ENCODE measurements around the gene ABCB11.

Gene ABCB11

DNA sequence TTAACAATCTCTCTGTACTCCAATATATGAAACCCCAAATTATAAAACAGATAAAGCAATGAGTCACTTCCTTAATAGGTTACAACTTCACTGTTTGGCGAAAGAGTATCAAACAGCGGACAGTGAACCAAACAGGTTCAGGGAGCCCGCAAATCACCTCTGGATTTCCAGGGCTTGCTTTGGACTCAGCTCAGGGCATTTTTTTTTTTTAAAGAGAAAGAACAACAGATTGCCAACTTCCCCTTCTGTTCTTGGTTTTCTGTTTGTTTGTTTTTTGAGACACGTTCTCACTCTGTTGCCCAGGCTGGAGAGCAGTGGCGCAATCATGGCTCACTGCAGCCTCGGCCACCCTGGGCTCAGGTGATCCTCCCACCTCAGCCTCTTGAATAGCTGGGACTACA is 52.7 kb downstream of the ABCB11 start:
- no peak for DNase-seq (ENCODE audit: low read depth in 2 of 3, low spot score in 2 of 3)

DNA sequence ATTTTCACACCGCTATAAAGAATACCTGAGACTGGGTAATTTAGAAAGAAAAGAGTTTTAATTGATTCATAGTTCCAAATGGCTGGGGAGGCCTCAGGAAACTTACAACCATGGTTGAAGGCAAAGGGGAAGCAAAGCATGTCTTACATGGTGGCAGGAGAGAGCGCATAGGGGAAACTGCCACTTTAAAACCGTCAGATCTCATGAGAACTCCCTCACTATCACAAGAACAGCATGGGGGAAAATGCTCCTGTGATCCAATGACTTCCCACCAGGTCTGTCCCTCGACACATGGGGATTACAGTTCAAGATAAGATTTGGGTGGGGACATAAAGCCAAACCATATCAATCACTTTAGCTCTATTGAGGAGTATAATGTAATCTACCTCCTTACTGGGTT is 53.5 kb downstream of the ABCB11 start:
- no peak for DNase-seq (ENCODE audit: low read depth in 2 of 3, low spot score in 2 of 3)

DNA sequence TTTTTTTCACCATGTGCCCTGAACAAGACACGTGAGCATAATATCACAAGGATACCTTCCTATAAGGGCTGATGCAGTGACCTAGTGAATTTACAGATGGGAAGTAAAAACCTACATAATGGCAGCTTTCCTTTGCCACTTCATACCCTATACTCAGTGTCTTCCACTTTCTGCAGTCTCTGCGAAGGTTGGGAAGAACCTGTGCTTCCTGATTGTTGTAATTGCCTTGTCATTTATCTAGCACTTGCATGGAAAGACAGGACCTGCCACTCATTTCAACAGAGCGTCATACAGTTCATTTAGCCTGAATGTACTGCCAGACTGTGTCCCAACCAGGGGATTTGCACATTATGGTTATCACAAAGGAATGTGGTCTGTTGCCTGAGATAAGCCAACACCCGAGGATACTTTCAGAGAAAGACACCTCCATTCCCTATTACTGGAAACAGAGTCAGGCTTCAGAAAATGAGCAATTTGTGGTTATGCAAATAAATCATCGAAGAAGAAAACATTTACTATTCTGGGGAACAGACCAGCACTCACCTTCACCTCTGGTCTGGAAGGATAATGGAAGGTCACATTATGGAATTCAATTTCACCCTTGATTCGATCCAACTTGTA is 55.0 kb downstream of the ABCB11 start:
- no peak for DNase-seq (ENCODE audit: low read depth in 2 of 3, low spot score in 2 of 3)

DNA sequence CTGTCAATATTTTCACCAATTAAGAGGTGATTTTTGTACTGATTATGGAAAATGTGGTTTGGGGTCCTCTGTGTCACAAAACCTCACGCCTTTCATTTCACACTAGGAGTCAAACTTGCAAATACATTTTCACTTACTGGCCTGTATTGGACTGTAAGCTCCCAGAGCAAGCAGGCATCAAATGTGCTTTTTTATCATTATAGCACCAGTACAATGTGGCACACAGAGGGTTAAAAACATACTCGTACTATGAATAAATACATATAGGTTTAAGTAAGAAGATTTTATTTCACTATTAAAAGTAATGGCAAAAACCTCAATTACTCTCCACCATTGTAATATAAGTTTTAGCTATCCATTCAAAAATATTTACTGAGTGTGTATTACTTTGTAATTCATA is 56.7 kb downstream of the ABCB11 start:
- DNase-seq (ENCODE audit: low read depth in 2 of 3, low spot score in 2 of 3), result no peak

DNA sequence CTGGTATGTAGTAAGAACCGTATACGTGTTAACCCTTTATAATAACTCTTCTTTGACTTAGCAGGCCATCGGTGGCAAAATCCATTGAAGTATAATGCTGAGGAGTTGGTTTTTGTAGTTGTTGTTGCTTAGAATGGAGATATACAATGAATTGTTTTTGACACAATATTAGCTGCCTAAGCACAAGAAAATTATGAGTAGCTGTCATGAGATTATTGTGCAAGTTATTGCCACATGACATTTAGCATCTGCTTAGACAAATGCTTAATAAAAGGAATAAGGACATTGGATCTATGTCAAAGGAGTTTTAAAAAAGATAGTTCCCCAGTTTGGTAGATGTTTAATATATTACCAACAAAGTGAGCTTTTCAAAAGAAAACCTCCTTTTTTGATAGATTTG is 59.9 kb downstream of the ABCB11 start:
- DNase-seq (ENCODE audit: low read depth in 2 of 3, low spot score in 2 of 3), result no peak

DNA sequence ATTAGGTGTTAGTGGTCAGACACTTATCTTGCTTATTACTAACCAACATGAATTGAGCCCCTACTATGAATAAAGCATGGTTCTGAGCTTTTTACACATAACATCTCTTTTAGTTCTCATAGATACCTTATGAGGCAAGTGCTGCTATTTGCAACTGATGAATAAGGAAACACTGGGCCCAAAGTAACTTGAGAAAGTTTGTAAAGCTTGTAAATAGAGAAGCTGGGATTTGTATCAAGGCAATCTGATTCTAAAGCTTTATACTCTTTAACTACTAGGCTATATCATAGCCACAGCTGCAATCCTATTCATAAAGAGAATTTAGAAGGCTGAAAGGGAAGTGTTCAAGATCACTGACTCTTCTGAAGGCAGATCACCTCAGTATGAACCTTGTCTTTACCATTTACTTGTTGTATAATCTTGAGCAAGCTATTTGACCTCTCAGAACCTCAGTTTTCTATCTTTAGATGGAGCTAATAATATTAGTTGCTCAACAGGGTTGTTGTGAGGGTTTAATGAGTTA is 60.4 kb downstream of the ABCB11 start:
- no peak for DNase-seq (ENCODE audit: low read depth in 2 of 3, low spot score in 2 of 3)

DNA sequence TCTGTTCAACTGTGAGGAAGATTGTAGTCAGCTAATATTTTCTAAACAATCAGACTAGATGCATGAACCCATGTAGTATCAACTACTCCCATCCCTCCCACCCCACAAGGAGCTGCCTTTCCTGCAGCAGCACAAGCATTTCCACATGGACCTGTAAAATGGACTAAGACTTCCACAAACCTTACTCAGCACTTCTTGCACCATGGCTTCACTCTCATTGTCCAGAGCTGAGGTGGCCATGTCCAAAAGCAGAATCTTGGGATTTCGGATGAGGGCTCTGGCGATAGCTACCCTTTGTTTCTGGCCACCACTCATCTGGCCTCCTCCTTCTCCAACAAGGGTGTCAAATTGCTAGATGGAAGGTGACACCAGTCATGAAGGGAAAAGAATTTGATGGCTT is 61.3 kb downstream of the ABCB11 start:
- no peak for DNase-seq (ENCODE audit: low read depth in 2 of 3, low spot score in 2 of 3)

DNA sequence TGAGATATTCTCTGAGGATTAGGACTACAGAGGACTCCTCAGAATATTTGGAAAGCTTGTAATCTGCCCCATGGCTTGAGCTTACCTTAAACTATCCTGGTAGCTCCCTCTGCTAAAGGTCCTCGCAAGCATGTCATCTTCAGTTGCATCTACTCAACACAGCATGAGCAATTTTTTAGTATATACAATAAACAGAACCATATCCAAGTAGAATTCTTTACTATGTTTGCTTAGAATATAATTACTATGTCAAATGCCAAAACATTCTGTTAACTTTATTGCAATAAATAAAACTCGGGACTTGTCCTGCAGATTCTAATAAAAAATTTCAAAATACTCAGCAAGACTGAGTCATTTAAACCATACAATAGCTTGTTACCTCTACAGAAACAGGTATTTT is 62.8 kb downstream of the ABCB11 start:
- no peak for DNase-seq (ENCODE audit: low read depth in 2 of 3, low spot score in 2 of 3)

DNA sequence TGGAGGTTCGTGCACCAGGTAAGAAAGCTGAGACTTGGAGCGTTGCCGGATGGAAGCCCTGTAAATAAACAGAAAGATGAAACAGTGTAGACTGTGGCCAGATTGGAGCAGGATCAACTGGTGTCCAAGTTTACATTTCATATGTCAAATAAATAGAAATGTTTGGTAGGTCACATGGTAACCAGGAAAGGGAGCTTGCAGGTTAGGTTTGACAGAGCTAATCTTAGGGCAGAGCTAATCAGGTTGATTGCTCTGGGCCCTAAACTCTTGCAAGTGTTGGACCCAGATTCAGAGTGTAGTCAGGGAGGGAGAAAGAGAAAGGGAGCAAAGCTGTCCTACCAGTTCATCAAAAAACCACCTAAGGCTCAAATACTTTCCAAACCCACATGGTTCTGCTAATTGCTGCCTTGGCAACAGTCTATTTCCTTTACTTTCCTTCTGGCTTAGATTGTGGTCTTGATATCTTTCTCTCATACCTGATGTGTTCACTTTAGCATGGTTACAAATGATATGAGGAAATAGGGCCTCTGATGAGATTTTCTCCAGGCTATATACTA is 66.8 kb downstream of the ABCB11 start:
- DNase-seq (ENCODE audit: low read depth in 2 of 3, low spot score in 2 of 3), result no peak

DNA sequence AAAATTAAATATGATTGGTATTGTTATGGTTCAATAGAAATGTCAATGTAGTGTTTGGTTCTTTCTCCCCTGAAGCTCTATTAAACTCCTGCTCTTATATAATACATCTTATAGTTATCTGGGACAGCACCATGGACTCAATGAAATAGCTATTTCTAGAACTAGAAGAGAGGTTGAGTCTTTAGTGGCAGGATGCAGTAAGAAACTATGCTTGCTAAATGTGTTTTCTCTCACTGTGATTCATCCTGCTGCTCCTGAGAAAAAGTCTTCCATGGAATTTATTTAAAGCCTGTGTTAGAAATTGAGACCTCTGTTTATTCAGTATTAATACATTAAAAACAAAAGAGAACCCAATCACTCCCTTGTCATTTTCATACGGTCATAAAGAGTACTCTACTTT is 68.5 kb downstream of the ABCB11 start:
- DNase-seq (ENCODE audit: low read depth in 2 of 3, low spot score in 2 of 3), result no peak

DNA sequence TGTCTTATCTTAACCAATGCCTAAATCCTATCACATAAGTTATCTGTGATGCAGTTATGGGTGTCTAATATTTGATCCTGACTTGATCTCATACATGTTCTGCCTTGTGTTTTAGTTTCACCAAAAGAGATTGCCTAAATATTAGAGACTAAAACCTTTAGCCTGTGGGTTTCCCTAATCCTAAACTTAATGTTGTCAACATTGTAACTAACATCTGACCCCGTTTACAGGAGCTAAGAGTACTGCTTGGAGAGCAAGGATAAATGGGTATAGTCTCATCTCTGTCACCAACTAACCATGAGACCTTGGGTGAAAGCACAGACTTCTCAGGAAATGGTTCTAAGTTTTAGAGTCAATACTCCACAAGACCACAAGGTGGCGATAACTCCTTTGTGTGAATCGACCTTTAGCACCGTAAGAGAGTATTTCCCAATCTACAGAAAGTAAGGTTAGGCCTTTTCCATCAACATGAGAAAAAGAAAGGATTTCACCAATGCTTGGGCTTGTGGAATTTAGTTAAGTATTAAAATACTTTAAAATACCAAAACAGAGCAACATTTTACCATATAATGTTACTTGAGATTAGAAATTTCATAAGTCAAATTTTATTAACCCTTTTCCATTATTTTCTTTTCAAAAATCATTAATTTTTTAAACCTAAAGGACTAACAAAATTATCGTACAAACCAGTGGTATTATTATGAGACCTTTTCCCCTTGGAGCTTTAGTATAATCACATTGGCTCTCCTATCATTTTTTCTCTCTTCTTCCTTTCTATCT is 69.5 kb downstream of the ABCB11 start:
- peak in 1 of 3 experiments; percentile 12 for DNase-seq (ENCODE audit: low read depth in 2 of 3, low spot score in 2 of 3)

DNA sequence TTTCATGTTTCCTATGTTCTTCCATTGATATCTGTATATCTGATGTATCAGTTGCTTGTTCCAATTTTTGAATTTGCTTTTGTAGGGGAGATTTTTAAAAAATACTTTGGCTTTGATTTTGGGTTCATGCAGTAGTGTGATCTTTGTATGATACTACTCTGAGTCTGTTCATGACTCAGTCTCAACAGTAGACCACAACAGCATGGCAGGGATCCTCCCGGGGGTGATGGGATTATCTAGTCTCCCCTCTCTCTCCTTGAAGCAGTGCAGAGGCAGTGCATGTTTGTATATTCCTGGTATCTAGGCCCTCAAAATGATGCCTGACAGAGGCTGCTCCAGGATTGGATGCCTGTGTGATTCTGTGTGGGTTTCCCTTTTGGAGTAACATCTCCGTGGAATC is 74.7 kb downstream of the ABCB11 start:
- DNase-seq (ENCODE audit: low read depth in 2 of 3, low spot score in 2 of 3), result no peak

DNA sequence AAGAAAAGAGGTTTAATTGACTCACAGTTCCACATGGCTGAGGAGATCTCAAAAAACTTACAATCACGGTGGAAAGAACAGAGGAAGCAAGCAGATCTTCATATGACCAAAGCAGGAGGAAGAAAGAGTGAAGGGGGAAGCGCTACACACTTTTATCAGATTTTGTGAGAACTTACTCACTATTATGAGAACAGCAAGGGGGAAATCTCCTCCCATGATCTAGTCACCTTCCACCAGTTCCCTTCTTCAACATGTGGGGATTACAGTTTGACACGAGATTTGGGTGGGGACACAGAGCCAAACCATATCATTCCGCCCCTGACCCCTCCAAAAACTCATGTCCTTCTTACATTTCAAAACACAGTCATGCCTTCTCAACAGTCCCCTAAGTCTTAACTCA is 75.8 kb downstream of the ABCB11 start:
- DNase-seq (ENCODE audit: low read depth in 2 of 3, low spot score in 2 of 3), result no peak

DNA sequence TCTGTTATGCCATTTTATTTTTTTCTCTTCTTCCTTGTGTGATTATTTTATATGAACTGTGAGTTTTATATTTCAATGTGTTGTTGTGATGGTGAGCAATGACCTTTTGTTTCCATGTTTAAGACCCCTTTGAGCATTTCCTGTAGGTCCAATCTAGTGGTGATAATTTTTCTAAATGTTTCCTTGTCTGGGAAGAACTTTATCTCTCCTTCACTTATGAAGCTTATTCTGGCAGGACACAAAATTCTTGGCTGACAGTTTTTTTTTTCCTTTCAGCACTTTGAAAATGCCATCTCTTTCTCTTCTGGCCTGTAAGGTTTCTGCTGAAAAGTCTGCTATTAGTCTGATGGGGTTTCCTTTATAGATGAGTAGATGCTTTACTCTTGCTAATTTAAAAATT is 76.9 kb downstream of the ABCB11 start:
- no peak for DNase-seq (ENCODE audit: low read depth in 2 of 3, low spot score in 2 of 3)

DNA sequence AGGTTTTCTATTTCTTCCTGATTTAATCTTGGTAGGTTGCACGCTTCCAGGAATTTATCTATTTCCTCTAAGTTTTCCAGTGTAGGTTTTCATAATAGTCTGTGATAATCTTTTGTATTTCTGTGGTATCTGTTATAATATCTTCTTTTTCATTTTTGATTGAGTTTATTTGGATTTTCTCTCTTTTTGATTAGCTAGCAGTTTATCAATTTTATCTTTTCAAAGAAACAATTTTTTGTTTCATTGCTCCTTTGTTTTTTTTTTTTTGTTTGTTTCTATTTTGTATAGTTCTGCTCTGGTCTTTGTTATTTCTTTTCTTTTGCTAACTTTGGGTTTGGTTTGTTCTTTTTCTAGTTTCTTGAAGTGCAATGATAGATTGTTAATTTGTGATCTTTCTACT is 78.7 kb downstream of the ABCB11 start:
- DNase-seq (ENCODE audit: low read depth in 2 of 3, low spot score in 2 of 3), result no peak

DNA sequence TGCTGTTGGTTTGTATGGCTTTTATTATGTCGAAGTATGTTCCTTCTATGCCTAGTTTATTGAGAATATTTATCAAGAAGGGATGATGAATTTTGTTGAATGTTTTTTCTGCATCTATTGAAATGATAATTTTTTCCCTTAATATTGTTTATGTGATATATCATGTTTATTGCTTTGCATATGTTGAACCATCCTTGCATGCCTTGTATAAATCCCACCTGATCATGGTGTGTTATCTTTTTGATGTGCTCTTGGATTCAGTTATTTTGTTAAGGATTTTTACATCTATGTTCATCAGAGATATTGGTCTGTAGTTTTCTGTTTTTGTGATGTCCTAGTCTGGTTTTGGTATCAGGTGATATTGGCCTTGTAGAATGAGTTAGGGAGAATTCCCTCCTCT is 79.3 kb downstream of the ABCB11 start:
- DNase-seq (ENCODE audit: low read depth in 2 of 3, low spot score in 2 of 3), result no peak

DNA sequence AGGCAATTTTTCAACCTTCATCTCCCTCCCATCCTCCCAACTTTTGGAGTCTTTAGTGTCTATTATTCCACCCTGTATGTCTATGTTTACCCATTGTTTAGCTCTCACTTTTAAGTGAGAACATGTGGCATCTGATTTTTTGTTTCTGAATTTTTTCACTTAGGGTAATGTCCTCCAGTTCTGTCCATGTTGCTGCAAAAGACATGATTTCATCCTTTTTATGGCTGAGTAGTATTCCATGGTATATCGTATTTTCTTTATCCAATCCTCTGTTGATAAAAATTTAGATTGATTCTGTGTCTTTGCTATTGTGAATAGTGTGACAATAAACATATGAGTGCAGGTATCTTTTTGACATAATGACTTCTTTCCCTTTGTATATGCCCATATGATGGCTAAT is 81.8 kb downstream of the ABCB11 start:
- DNase-seq (ENCODE audit: low read depth in 2 of 3, low spot score in 2 of 3), result no peak

DNA sequence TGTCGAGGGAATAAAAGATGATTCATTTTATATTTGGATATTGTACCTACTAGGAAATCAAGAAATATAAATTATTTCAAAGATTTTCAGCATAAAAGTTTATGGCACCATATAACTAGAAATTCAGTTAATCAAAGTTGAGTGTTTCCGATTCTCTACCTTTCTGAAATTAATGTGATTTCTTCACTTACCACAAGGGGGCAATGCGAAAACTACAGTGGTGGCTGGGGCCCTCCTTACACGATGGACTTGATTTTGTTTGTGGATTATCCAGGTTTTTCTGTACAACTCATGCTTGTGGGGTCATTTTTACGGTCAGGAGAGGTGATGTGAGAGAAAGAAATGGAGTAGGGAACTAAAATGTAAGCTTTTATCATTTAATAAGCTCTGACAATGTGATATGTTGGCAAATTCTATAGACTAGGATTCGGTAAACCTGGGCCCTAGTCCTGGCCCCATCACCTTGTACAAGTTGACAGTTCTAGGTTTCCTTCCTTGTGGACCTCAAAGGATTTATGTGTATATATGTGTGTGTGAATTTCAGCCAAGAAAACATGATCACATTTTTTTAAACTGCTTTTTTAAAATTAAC is 82.4 kb downstream of the ABCB11 start:
- no peak for DNase-seq (ENCODE audit: low read depth in 2 of 3, low spot score in 2 of 3)

DNA sequence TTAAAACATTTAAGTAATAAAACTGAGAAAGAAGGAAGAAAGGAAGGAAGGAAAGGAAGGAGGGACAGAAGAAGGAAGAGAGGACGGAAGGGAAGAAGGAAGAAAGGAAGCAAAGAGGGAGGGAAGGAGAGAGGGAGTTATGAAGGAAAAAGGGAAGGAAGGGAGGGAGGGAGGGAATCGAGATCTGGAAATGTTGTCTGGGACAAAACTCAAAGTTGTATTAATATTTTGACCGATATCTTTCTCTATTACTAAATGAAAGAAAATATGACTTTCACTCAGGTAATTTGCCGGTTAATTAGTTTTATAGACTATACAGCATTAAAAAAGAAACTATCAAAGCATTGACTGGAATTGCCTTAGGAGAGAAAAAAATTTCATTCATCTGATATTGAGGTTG is 85.6 kb downstream of the ABCB11 start:
- DNase-seq (ENCODE audit: low read depth in 2 of 3, low spot score in 2 of 3), result no peak

DNA sequence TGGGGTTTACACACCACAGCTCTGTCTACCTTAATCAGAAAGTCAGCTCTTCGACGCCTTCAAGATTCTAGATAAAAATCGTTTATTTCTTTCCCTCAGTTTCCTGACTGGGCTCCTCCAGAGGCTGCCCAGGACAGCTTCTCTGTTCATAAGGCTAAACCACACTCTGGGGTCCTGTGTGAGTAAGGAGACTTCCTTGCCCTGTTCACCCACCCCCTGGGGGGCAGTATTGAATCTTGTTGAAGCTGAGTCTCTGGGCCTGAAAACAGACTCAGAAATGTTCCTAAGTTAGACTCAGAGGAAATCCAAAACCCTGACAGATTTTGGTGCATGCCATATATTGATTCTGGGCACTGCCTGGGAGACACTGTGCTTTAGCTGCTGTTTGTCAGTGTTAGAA is 87.1 kb downstream of the ABCB11 start:
- DNase-seq (ENCODE audit: low read depth in 2 of 3, low spot score in 2 of 3), result no peak

DNA sequence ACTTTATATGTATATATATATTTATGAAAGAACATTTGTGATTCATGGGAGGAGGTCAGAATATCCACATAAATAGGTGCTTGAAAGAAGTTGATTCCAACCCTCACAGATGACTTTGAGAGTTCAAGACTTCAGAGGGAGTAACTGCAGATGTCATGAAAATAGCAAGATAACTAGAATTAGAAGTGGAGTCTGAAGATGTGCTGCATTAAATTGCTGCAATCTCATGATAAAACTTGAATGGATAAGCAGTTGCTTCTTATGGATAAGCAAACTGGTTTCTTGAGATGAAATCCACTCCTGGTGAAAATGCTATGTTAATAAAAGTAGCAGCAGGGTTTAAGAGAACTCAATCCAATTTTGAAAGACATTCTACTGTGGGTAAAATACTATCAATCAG is 89.8 kb downstream of the ABCB11 start:
- no peak for DNase-seq (ENCODE audit: low read depth in 2 of 3, low spot score in 2 of 3)

DNA sequence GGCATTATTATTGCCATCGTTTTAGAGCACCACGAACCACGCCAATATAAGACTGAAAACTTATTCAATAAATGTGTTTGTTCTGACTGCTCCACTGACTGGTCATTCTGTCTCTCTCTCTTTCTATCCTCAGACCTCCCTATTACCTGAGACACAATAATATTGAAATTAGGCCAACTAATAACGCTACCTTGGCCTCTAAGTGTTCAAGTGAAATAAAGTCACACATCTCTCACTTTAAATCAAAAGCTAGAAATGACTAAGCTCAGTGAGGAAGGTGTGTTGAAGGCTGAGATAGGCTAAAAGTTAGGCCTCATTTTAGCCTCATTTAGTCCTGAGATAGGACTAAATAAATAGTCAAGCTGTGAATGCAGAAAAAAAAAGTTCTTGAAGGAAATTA is 91.2 kb downstream of the ABCB11 start:
- DNase-seq (ENCODE audit: low read depth in 2 of 3, low spot score in 2 of 3), result no peak
